Measurements from ENCODE around the gene MAST4.

The MAST4 gene

GRCh38 chr5:66597183-66597757 lies 1.1 kb downstream of the MAST4 start:
- peak; percentile 7 for TF ChIP-seq CTCF (IDR thresholded peaks at IDR 0.05; ENCODE audit: control extremely low read depth, extremely low read depth, low read depth, missing control alignments)
- ChIA-PET POLR2A (interaction anchor here (0.6 kb wide), 1 partner anchor 305 kb away, joined by 3 read pairs; no protein-coding TSS in a partner anchor), CTCF (interaction anchor here (1.2 kb wide), 1 partner anchor 9 kb away, joined by 4 read pairs; no protein-coding TSS in a partner anchor)
- peak; percentile 29 for DNase-seq (ENCODE audit: extremely low spot score)

DNA sequence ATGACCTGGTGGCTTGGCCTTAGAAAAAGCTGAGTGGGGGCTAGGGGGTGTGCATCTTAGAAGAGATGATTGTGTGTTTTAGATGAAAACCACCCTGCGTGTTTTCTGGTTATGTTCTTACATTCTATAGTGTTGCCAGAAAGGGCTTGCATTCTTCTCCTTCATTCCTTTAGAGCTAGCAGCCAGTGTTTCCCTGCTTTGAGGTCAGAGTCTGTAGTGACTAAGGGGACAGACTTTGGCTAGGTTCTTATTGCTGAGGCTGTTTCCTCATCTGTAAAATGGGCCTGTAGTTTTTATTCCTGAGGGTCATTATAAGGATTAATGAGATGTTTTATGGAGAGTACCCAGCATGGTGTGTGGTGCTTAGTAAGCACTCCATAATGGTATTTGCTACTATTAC lies 6.4 kb downstream of the MAST4 start:
- ChIA-PET POLR2A (no interaction called here), CTCF (no interaction called here)
- DNase-seq (ENCODE audit: extremely low spot score), result no peak
- TF ChIP-seq CTCF (IDR thresholded peaks at IDR 0.05; ENCODE audit: control extremely low read depth, extremely low read depth, low read depth, missing control alignments), result no peak

- POLR2A ChIA-PET, result no interaction called here
- DNase-seq (ENCODE audit: extremely low spot score), result no peak
- CTCF ChIA-PET, result no interaction called here
- no peak for TF ChIP-seq CTCF (IDR thresholded peaks at IDR 0.05; ENCODE audit: control extremely low read depth, extremely low read depth, low read depth, missing control alignments)
Observed at GRCh38 chr5:66603164-66603563, 7.0 kb downstream of the MAST4 start.

DNA sequence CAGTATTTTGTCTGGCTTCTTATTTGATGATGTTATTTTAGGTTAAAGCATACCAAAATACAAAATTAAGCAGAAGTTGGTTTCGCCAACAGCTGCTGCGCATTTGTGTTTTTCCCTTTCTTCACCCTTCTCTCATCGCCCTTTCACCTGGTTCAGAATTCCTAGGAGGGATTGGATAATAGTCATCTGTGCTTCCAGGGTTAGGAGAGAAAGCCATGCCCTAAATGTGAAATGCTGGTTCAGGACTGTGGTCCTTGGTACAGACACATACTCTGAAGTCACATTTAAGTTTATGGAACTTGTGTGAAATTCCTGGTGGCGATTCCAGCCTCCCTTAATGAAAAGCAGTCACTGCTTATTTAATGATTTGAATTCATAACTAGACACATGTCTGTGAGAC lies 7.7 kb downstream of the MAST4 start:
- CTCF ChIA-PET, result no interaction called here
- POLR2A ChIA-PET, result no interaction called here
- no peak for TF ChIP-seq CTCF (IDR thresholded peaks at IDR 0.05; ENCODE audit: control extremely low read depth, extremely low read depth, low read depth, missing control alignments)
- no peak for DNase-seq (ENCODE audit: extremely low spot score)

DNA sequence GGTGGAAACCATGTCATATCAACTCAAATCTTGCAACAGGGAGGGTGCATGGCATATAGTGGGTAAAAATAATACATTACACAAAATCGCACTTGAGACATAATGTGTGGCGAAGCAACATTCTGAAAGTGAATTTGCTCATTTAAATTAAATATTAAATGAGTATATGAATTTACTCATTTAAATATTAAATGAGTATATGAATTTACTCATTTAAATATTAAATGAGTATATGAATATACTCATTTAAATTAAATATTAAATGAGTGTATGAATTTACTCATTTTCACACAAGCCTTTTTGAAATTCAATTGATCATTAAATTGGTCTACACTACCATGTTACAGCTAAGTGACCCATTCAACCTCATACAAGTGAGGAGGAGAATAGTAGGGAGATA lies 10.5 kb downstream of the MAST4 start:
- ChIA-PET POLR2A (no interaction called here), CTCF (no interaction called here)
- DNase-seq (ENCODE audit: extremely low spot score), result no peak
- TF ChIP-seq CTCF (IDR thresholded peaks at IDR 0.05; ENCODE audit: control extremely low read depth, extremely low read depth, low read depth, missing control alignments), result no peak

DNA sequence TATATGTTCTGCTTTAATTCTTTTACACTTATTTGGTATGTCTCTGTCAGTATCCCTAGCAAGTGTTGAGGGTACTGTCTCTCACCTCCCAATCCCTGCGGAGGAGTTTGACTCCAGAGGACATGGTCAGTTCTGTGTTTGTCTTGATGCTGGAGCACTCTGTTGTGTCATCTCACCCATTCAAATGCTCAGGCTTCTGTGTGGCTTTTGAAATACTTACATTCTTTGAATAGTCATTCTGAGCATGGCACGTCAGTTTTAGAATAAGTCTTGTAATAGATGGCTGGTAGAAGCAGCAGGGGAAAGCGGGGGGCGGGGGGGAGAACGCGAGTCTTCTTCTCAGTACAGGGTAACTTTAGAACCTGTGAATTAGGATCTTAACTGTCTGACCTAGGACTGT lies 12.3 kb downstream of the MAST4 start:
- no peak for TF ChIP-seq CTCF (IDR thresholded peaks at IDR 0.05; ENCODE audit: control extremely low read depth, extremely low read depth, low read depth, missing control alignments)
- ChIA-PET POLR2A (no interaction called here), CTCF (no interaction called here)
- DNase-seq (ENCODE audit: extremely low spot score), result no peak

DNA sequence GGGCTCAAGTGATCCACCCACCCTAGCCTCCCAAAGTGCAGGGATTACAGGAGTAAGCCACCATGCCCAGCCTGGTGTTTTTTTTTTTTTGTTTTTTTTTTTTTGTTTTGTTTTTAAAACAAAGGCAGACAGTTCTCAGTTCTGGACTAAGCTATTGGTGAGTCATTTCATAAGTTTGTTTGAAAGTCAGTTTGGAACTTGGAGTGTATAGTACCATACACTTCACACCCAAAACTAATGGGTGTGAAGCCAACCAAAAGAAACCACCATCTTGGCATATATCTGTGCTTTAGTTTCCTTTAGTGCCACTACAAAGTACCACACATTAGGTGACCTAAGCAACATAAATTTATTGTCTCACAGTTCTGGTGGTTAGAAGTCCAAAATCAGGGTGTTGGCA lies 13.4 kb downstream of the MAST4 start:
- ChIA-PET CTCF (no interaction called here), POLR2A (no interaction called here)
- no peak for DNase-seq (ENCODE audit: extremely low spot score)

More for the DNA sequence above, 13.4 kb downstream of the MAST4 start:
- no peak for TF ChIP-seq CTCF (IDR thresholded peaks at IDR 0.05; ENCODE audit: control extremely low read depth, extremely low read depth, low read depth, missing control alignments)
